GM06990 (cell line): Measurements from ENCODE around the gene GEMIN7.
"Not testable (repeated sequence)": the region's sequence is repeated elsewhere in the genome, so short reads cannot be mapped to it uniquely, and the experiment has no call there.

Experiments used
- DNase-seq: peaks from one replicate; pipeline ENCODE4 v3.0.0-alpha.2; 2011; ENCODE audit not compliant: insufficient read length; ENCODE audit errors: extremely low read depth
- H3K27me3 ChIP-seq: replicated peaks from 2 replicates; pipeline ENCODE4 v1.6.0; 2011; ENCODE audit warnings: low read length; ENCODE audit not compliant: control insufficient read depth, insufficient read depth
- H3K36me3 ChIP-seq: 2 replicates; pipeline ENCODE4 v1.5.1; 2011; ENCODE audit warnings: low read length; ENCODE audit not compliant: control insufficient read depth, insufficient read depth
- H3K4me3 ChIP-seq: replicated peaks from 2 replicates; pipeline ENCODE4 v1.5.1; 2011; ENCODE audit warnings: low read depth, mild to moderate bottlenecking, control low read depth, low read length
- TF ChIP-seq, protein P1 (sequence below): IDR thresholded peaks from 2 replicates; pipeline ENCODE4 v1.5.1; 2011; ENCODE audit warnings: low read length, control low read depth, mild to moderate bottlenecking, inconsistent platforms; ENCODE audit not compliant: insufficient read depth, poor library complexity, severe bottlenecking

The GEMIN7 gene

DNA sequence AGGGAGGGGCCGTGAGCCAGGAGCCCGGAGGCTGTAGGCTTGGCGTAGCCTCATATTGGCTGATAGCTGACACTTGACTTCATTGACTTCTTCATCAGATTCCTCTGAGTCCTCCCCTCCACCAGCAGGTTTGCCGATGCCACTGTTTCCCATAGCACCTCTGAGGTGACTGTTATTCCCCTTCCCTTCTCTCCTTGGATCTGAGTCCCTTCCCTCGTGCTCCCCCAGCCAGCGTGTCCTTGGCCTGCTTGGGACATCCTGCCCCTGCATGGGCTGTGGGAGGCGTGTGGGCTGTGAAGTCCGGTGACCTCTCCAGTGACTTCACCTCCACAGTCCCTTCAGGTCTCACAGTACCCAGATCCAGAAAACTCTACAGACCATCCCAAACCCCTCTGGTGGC is 22.7 kb downstream of the GEMIN7 start:
- TF ChIP-seq, protein P1, sequence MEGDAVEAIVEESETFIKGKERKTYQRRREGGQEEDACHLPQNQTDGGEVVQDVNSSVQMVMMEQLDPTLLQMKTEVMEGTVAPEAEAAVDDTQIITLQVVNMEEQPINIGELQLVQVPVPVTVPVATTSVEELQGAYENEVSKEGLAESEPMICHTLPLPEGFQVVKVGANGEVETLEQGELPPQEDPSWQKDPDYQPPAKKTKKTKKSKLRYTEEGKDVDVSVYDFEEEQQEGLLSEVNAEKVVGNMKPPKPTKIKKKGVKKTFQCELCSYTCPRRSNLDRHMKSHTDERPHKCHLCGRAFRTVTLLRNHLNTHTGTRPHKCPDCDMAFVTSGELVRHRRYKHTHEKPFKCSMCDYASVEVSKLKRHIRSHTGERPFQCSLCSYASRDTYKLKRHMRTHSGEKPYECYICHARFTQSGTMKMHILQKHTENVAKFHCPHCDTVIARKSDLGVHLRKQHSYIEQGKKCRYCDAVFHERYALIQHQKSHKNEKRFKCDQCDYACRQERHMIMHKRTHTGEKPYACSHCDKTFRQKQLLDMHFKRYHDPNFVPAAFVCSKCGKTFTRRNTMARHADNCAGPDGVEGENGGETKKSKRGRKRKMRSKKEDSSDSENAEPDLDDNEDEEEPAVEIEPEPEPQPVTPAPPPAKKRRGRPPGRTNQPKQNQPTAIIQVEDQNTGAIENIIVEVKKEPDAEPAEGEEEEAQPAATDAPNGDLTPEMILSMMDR: no peak
- no peak for DNase-seq
- peaks cover 5% of the 10 kb centered on the region for H3K36me3 ChIP-seq

DNA sequence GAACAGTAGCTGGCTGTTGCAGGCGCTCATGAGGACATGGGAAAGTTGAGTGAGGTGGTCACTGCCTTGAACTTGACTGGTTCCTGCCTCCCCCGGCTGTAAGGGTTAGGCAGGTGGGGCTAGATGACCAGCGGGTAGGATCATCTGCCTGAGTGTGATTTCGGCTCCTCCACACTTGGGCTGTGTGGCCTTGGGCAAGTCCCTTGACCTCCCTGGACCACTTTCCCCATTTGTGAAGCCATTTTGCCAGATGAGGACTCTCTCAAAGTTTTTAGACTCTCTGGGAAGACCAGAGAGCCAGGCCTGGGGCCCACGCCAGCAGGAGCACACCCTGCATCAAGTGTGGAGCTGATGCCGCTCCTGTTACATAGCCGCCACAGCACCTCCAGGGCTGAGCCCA is 23.4 kb downstream of the GEMIN7 start:
- Histone ChIP-seq H3K36me3 (peaks cover 5% of the 10 kb centered on the region), H3K27me3 (no peaks in the 10 kb centered on the region), H3K4me3 (no peak overlapping the region)
- TF ChIP-seq, protein P1: no peak
- no peak for DNase-seq

More for the DNA sequence above, 22.7 kb downstream of the GEMIN7 start:
- Histone ChIP-seq H3K4me3 (no peak overlapping the region), H3K27me3 (no peaks in the 10 kb centered on the region)

DNA sequence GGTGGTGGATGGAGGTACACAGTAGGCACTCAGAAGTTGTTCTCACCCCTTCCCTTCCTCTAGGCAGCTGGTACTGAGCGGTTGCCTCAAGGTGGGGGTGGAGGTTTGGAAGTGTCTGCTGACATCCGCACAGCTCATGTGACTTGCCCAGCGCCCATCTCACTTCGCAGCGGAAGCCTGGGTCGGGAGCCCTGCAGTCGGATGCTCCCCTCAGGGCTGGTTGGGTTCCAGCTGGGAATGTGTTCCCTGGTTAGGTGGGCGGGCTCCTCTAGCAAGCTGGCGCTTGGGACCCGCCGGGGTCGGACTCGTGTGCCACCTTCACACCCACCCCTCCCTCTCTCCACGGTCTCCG is 24.1 kb downstream of the GEMIN7 start:
- no peak for DNase-seq

DNA sequence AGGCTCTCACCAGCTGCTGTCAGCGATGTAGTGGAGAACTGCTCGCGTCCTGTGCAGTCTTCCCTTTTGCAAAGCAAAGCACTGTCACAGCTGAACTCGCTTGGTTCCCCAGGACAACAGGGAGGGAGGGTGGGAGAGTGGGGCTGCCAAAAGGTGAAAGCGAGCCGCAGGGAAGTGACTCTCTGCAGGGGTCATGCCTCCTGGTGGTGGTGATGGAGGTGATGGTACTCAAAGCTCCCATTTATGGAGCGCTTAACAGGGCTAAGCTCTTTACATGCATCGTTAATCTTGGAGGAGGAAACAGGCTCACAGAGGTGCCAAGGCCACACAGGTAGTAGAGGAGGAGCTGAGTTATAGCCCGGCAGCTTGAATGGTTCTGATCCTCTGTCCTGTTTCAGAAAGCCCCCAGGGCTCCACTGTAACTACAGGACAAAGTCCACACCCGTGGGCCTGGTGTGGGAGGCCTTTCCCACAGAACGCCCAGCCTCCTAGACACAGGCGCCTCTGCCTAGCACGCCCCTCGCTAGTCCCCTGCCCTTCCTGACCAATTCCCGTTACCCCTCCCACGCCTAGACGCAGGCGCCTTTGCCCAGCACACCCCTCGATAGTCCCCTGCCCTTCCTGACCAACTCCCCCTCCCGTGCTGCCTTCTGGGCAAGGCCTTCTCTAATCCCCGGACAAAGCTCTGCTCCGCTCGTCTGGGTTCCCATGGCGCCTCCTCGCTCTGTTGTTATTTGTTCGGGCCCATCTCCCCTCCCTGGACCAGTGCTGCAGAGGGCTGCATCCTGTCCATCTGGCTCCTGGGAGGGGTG is 24.7 kb downstream of the GEMIN7 start:
- TF ChIP-seq, protein P1: no peak
- no peak for DNase-seq
- H3K4me3 ChIP-seq: peak overlapping the region; percentile 37

More for the DNA sequence above, 24.1 kb downstream of the GEMIN7 start:
- peaks cover 5% of the 10 kb centered on the region for H3K36me3 ChIP-seq
- peak overlapping the region; percentile 37 for H3K4me3 ChIP-seq
- TF ChIP-seq, protein P1: no peak
- H3K27me3 ChIP-seq: no peaks in the 10 kb centered on the region

DNA sequence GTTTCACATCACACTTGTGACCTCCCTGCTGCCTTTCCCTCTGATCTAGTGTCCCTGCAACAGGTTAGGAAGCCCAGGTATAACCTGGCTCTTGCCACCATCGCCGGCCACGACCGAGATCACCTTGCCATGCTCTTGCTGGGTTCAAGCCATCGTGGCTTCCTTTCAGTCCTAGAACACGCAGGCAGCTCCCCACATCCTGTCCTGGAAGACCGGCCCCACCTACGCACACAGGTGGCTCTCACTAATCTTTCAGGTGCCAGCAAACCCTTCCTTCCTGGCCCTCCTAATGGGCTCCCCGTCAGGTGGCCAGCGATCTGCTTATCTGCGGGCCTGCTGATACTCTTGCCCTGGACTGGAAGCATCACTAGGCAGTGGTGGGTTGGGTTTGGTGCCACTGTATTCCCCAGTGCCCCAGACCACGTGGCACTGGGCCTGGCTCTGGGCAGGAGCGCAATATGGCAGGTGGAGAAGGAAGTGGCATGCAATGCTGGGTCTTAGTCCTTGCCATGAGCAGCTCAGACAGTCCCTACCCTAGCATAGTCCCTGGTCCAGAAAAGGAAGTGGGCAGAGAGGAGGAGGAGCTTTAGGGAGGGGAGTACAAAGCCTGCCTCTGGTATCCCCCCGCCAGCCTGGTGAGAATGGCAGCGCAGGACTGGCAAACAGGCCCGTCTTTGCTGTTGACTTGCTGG is 25.7 kb downstream of the GEMIN7 start:
- no peak for DNase-seq
- Histone ChIP-seq H3K4me3 (no peak overlapping the region), H3K27me3 (no peaks in the 10 kb centered on the region), H3K36me3 (peaks cover 6% of the 10 kb centered on the region)
- TF ChIP-seq, protein P1: no peak

More for the DNA sequence above, 24.7 kb downstream of the GEMIN7 start:
- Histone ChIP-seq H3K27me3 (no peaks in the 10 kb centered on the region), H3K36me3 (peaks cover 5% of the 10 kb centered on the region)

DNA sequence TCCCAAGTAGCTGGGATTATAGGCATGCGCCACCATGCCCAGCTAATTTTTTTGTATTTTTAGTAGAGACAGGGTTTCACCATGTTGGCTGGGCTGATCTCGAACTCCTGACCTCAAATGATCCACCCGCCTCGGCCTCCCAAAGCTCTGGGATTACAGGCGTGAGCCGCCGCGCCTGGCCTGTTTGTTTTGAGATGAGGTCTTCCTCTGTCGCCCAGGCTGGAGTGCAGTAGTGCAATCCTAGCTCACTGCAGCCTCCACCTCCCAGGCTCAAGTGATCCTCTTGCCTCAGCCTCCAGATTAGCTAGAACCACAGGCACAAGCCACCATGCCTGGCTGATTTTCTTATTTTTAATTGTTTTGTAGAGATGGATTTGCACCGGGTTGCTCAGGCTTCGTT is 27.3 kb downstream of the GEMIN7 start:
- not testable (repeated sequence) for H3K36me3 ChIP-seq, H3K27me3 ChIP-seq, DNase-seq, H3K4me3 ChIP-seq
